Left ventricle myocardium inferior (tissue), 1 donor: ENCODE data around the gene MGAT5B. TPM values are rescaled to one million over a fixed set of nuclear protein-coding genes. Genes with fewer than 3 reads are reported as not detected.
"Not testable (repeated sequence)": the region's sequence is repeated elsewhere in the genome, so short reads cannot be mapped to it uniquely, and the experiment has no call there.

Experiments
- DNase-seq: peaks from one replicate; pipeline ENCODE4 v3.0.0-alpha.2; 2020
- H3K27ac ChIP-seq: fragments of 200-600 bp; replicated peaks from 2 replicates; pipeline ENCODE4 v1.8.0; 2021
- H3K27me3 ChIP-seq: fragments of 200-600 bp; 2 replicates; pipeline ENCODE4 v1.8.0; 2021; ENCODE audit warnings: low read depth
- H3K36me3 ChIP-seq: fragments of 200-600 bp; 2 replicates; pipeline ENCODE4 v1.8.0; 2021
- H3K4me1 ChIP-seq: fragments of 200-600 bp; 2 replicates; pipeline ENCODE4 v1.8.0; 2021
- H3K4me3 ChIP-seq: fragments of 200-600 bp; 2 replicates; pipeline ENCODE4 v1.8.0; 2021; ENCODE audit warnings: mild to moderate bottlenecking, moderate library complexity
- H3K9me3 ChIP-seq: fragments of 200-600 bp; replicated peaks from 2 replicates; pipeline ENCODE4 v1.8.0; 2021
- intact Hi-C: fragments of 100-400 bp; cut with micrococcal nuclease; formaldehyde crosslinking; loops from one replicate; pipeline ENCODE4 v1.11.0; 2022
- total RNA-seq: library from RNA; stranded (reverse); fragmentation: NEBNext Ultra II Directional; extraction: Animal tissue kit (Norgen Biotek cat#: 25700); gene quantifications from one replicate; pipeline ENCODE4 v1.2.1, GENCODE V29; 2021
- TF ChIP-seq, protein P1 (sequence below): fragments of 200-600 bp; IDR thresholded peaks from 2 replicates; pipeline ENCODE4 v1.8.0; 2021; ENCODE audit warnings: antibody characterized with exemption, mild to moderate bottlenecking, borderline replicate concordance
- donor health status: DM: no; HTN: yes; CAD: no; lungs with severe emphysema.

The MGAT5B gene
- total RNA-seq, 1 donor from 2014 or later = 0.08 TPM

DNA sequence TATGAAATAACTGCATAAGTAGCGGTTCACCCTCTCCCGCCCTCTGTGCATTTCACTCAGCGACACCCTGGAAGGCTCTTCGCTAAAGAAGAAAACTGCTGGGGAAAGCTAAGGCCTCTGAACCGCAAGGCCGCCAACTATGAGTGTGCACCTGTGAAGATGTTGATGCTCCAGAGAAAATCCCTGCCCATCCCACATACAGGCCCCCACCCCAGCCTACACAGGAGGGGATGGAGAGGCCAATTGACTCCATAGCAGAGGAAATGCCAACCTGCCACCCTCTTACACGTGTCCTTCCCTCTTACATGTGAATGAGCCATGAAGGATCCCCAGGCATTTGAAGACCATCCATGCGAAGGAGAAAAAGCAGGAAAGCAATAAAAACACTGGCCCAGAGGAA is 104.8 kb downstream of the MGAT5B start:
- H3K4me1 ChIP-seq = peaks cover 14% of the 10 kb centered on the region
- DNase-seq = no peak
- H3K9me3 ChIP-seq = peaks cover 6% of the 10 kb centered on the region
- H3K27me3 ChIP-seq = peaks cover 59% of the 10 kb centered on the region
- H3K36me3 ChIP-seq = no peaks in the 10 kb centered on the region
- intact Hi-C loops = no loop called here
- TF ChIP-seq, protein P1, sequence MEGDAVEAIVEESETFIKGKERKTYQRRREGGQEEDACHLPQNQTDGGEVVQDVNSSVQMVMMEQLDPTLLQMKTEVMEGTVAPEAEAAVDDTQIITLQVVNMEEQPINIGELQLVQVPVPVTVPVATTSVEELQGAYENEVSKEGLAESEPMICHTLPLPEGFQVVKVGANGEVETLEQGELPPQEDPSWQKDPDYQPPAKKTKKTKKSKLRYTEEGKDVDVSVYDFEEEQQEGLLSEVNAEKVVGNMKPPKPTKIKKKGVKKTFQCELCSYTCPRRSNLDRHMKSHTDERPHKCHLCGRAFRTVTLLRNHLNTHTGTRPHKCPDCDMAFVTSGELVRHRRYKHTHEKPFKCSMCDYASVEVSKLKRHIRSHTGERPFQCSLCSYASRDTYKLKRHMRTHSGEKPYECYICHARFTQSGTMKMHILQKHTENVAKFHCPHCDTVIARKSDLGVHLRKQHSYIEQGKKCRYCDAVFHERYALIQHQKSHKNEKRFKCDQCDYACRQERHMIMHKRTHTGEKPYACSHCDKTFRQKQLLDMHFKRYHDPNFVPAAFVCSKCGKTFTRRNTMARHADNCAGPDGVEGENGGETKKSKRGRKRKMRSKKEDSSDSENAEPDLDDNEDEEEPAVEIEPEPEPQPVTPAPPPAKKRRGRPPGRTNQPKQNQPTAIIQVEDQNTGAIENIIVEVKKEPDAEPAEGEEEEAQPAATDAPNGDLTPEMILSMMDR = no peak
- no peak overlapping the region for H3K27ac ChIP-seq
- no peak overlapping the region for H3K4me3 ChIP-seq

GRCh38 chr17:76974721-76975120 is 106.5 kb downstream of the MGAT5B start:
- DNase-seq = no peak
- peaks cover 42% of the 10 kb centered on the region for H3K27me3 ChIP-seq
- intact Hi-C loops = no loop called here
- H3K4me1 ChIP-seq = peaks cover under 1% of the 10 kb centered on the region
- TF ChIP-seq, protein P1 = no peak
- no peak overlapping the region for H3K27ac ChIP-seq
- H3K36me3 ChIP-seq = no peaks in the 10 kb centered on the region
- peaks cover 10% of the 10 kb centered on the region for H3K9me3 ChIP-seq
- H3K4me3 ChIP-seq = no peak overlapping the region

DNA sequence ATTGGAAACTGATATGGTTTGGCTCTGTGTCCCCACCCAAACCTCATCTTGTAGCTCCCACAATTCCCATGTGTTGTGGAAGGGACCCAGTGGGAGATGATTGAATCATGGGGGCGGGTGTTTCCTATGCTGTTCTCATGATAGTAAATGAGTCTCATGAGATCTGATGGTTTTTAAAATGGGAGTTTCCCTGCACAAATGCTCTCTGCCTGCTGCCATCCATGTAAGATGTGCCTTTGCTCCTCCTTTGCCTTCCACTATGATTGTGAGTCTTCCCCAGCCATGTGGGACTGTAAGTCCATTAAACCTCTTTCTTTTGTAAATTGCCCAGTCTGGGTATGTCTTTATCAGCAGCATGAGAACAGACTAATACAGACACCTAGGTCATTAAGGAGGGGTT is 109.8 kb downstream of the MGAT5B start:
- Histone ChIP-seq H3K9me3 (peaks cover 10% of the 10 kb centered on the region), H3K27me3 (peaks cover 34% of the 10 kb centered on the region)
- DNase-seq, intact Hi-C loops, H3K4me1 ChIP-seq, H3K4me3 ChIP-seq, H3K36me3 ChIP-seq, H3K27ac ChIP-seq: not testable (repeated sequence)

DNA sequence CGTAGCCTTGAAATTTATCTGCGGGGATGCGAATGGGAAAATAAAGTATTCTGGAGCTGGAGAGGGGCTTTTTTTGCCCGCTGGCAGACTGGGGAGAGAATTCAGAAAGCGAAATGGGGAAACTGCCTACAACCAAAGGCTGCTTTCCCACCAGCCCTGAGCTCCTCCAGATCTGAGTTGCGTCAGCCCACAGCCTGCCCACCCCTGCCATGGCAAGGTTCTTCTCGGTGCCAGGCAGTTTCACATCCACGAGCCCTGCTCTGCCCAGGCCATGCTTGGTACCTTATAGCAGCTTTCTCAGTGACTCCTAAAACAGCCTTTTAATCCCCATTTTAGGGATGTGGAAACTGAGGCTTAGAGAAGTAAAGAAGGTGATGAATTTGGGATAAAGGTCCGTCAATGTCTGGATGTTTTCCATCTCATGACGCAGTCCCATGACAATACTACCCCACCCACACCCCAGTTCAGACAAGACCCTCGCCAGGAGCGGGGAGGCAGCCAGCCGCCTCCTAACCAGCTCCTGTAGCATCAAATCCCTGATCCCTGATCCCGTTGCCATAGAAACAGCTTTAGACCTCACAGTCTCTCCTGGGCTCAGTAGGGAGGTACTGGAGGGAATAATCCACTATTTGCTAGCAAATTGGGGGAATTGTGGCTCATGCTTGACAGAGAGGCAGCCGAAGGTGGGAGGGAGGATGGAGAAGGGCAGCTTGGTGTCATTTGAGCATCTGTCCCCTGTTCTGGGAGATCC is 113.5 kb downstream of the MGAT5B start:
- Histone ChIP-seq H3K27ac (no peak overlapping the region), H3K9me3 (peaks cover 10% of the 10 kb centered on the region), H3K27me3 (peaks cover 47% of the 10 kb centered on the region), H3K36me3 (no peaks in the 10 kb centered on the region), H3K4me1 (peaks cover 8% of the 10 kb centered on the region), H3K4me3 (no peak overlapping the region)
- no peak for DNase-seq
- TF ChIP-seq, protein P1 = no peak
- intact Hi-C loops = no loop called here

DNA sequence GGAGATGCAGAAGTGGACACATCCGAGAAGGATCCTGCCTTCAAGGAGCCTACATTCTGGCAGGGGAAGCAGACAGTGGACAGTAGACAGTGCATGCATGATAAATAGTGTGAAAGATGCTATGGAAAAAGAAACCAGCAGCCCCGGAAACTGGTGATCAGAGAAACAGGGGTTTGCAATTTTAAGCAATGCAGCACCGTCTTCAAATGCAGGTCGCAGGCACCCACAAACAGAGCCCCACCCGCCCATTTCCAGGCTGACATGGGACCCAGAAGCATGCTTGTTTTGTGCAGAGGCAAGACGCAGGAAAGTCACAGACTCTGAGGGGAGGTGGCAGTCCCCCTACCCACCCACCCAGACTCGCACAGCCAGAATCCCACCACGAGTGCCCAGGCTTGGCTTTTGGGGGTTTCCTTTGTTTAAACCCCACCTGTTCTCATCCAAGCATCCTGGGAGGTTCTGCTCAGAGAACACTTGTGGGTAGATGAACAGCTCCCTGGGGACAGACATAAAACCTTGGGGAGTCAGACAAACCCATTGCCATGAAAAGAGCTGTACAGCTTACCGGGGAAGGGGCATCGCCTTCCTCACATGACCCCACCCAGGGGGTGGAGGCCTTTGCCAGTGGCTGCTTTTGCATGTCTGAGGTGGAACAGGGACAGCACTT is 114.3 kb downstream of the MGAT5B start:
- peaks cover 10% of the 10 kb centered on the region for H3K9me3 ChIP-seq
- H3K27me3 ChIP-seq = peaks cover 56% of the 10 kb centered on the region
- peaks cover 8% of the 10 kb centered on the region for H3K4me1 ChIP-seq
- H3K4me3 ChIP-seq = no peak overlapping the region
- DNase-seq = no peak
- H3K36me3 ChIP-seq = no peaks in the 10 kb centered on the region
- intact Hi-C loops = no loop called here
- no peak overlapping the region for H3K27ac ChIP-seq
- TF ChIP-seq, protein P1 = no peak

- no peak overlapping the region for H3K4me3 ChIP-seq
- H3K9me3 ChIP-seq = peaks cover 3% of the 10 kb centered on the region
- no peak overlapping the region for H3K27ac ChIP-seq
- H3K4me1 ChIP-seq = peaks cover 8% of the 10 kb centered on the region
- H3K36me3 ChIP-seq = no peaks in the 10 kb centered on the region
- intact Hi-C loops = no loop called here
- no peak for DNase-seq
- H3K27me3 ChIP-seq = peaks cover 59% of the 10 kb centered on the region
- TF ChIP-seq, protein P1 = no peak
Observed at GRCh38 chr17:76983075-76983775, 115.0 kb downstream of the MGAT5B start.
